HepG2 (cell line): ENCODE measurements around the gene PACS1. TPM values are rescaled to one million over a fixed set of nuclear protein-coding genes. Genes with fewer than 3 reads are reported as not detected.

Experiments used
- ATAC-seq: fragments of 200-7000 bp; cut with Tn5 transposase; 3 replicates; pipeline ENCODE4 v1.9.1; 2020; ENCODE audit warnings: mild to moderate bottlenecking, moderate library complexity
- BruUV-seq: library from RNA; stranded (reverse); fragments of 400-500 nt; replicated peaks from 2 replicates; lab custom pipeline; 2021; lab: Mats Ljungman, UMichigan
- CTCF ChIA-PET: fragments of 300-600 bp; formaldehyde crosslinking; extraction: SDS; loops from one replicate; lab custom pipeline; 2021; ENCODE audit warnings: low total read pairs, inconsistent platforms, low intra/inter-chr PET ratio; lab: Yijun Ruan, JAX
- POLR2A ChIA-PET: fragments of 350-600 bp; sonication (Branson Sonifier 250); formaldehyde crosslinking; loops from one replicate; lab custom pipeline; 2020; ENCODE audit warnings: antibody characterized with exemption, inconsistent platforms; lab: Yijun Ruan, JAX
- DNase-seq: peaks from one replicate; pipeline ENCODE4 v3.0.0-alpha.2; 2015; ENCODE audit warnings: low spot score
- FAIRE-seq: peaks from 3 replicates; lab custom pipeline; 2011; peaks lifted over from hg19 to GRCh38; lab: Jason Lieb, UNC
- H2AFZ ChIP-seq: one replicate; pipeline ENCODE4 v1.6.1; 2011; ENCODE audit warnings: low read length, inconsistent platforms
- H3K27ac ChIP-seq: fragments of 300-600 bp; 3 replicates; pipeline ENCODE4 v1.8.0; 2011; ENCODE audit warnings: mixed run types, mild to moderate bottlenecking, mixed read lengths, low read length, inconsistent platforms; ENCODE audit not compliant: insufficient read depth; ENCODE audit errors: extremely low read length
- H3K27me3 ChIP-seq, 2 experiments: fragments of 200-600 bp in 1 of 2; 2 replicates in 1 of 2; 3 replicates in 1 of 2; pipeline versions ENCODE4 v1.6.0 to v1.8.0; 2011; ENCODE audit warnings: low read length in 2 of 2, mild to moderate bottlenecking in 2 of 2, moderate library complexity in 2 of 2, inconsistent platforms in 1 of 2; ENCODE audit not compliant: insufficient read depth in 2 of 2, control insufficient read depth in 1 of 2
- H3K36me3 ChIP-seq, 2 experiments: fragments of 200-600 bp in 1 of 2; replicated peaks in 1 of 2; 2 replicates in 1 of 2; 3 replicates in 1 of 2; pipeline versions ENCODE4 v1.5.1 to v1.8.0; 2011; ENCODE audit warnings: low read length in 2 of 2, inconsistent platforms in 1 of 2; ENCODE audit not compliant: insufficient read depth in 2 of 2, control insufficient read depth in 1 of 2
- H3K4me1 ChIP-seq: 2 replicates; pipeline ENCODE4 v1.5.1; 2012; ENCODE audit warnings: low read length, inconsistent platforms; ENCODE audit not compliant: insufficient read depth
- H3K4me2 ChIP-seq: 2 replicates; pipeline ENCODE4 v1.6.0; 2011; ENCODE audit warnings: low read depth, low read length, inconsistent platforms
- H3K4me3 ChIP-seq, 3 experiments: fragments of 200-600 bp in 1 of 3; sonication (generic), shearing (Covaris generic) in 1 of 3; replicated peaks in 1 of 3; 2 replicates each; pipeline ENCODE4 v1.5.1; 2011 to 2016; ENCODE audit warnings: low read length in 3 of 3, inconsistent platforms in 2 of 3, low read depth in 2 of 3, mild to moderate bottlenecking in 2 of 3, control low read depth in 1 of 3, mixed read lengths in 1 of 3; ENCODE audit not compliant: insufficient read depth in 1 of 3
- H3K79me2 ChIP-seq: one replicate; pipeline ENCODE4 v1.6.1; 2011; ENCODE audit warnings: low read length, inconsistent platforms; ENCODE audit not compliant: insufficient read depth
- H3K9ac ChIP-seq: 2 replicates; pipeline ENCODE4 v1.6.0; 2011; ENCODE audit warnings: mild to moderate bottlenecking, low read depth, low read length, inconsistent platforms; ENCODE audit not compliant: insufficient read depth
- H3K9me3 ChIP-seq: 2 replicates; pipeline ENCODE4 v1.5.1; 2012; ENCODE audit warnings: mild to moderate bottlenecking, low read length
- H4K20me1 ChIP-seq: 2 replicates; pipeline ENCODE4 v1.6.0; 2011; ENCODE audit warnings: inconsistent platforms, mild to moderate bottlenecking, low read length, moderate library complexity; ENCODE audit not compliant: insufficient read depth
- EEA1 ChIP-seq: sonication (generic); formaldehyde crosslinking; IDR thresholded peaks from 2 replicates; pipeline ENCODE4 v1.5.1; 2020; ENCODE audit warnings: mild to moderate bottlenecking, missing genetic modification reagents, borderline replicate concordance
- HHEX ChIP-seq: IDR thresholded peaks from 2 replicates; pipeline ENCODE4 v1.6.1; 2016; ENCODE audit warnings: control low read depth
- HNF4G ChIP-seq, 2 experiments: sonication (generic) in 1 of 2; formaldehyde crosslinking in 1 of 2; IDR thresholded peaks; 2 replicates each; pipeline versions ENCODE4 v1.4.0 to v1.6.1; 2011 to 2020; ENCODE audit warnings: borderline replicate concordance in 2 of 2, low read depth in 2 of 2, mild to moderate bottlenecking in 2 of 2, low read length in 1 of 2, missing genetic modification reagents in 1 of 2, moderate library complexity in 1 of 2
- HNRNPK ChIP-seq: fragments of 200-400 bp; formaldehyde crosslinking; IDR thresholded peaks from 2 replicates; pipeline ENCODE4 v1.6.1; 2018; ENCODE audit warnings: low read length, low read depth, moderate library complexity, mild to moderate bottlenecking; ENCODE audit not compliant: poor library complexity, severe bottlenecking
- RBM39 ChIP-seq: fragments of 200-400 bp; formaldehyde crosslinking; IDR thresholded peaks from one replicate; pipeline ENCODE4 v1.6.1; 2018; ENCODE audit warnings: antibody characterized with exemption, mild to moderate bottlenecking, low read depth, low read length; ENCODE audit not compliant: poor library complexity, severe bottlenecking
- ZFP36L2 ChIP-seq: sonication (generic); formaldehyde crosslinking; IDR thresholded peaks from 2 replicates; pipeline ENCODE4 v1.4.0; 2020; ENCODE audit warnings: missing genetic modification reagents
- ZNF33A ChIP-seq: sonication (generic); formaldehyde crosslinking; IDR thresholded peaks from 2 replicates; pipeline ENCODE4 v1.5.1; 2020; ENCODE audit warnings: missing genetic modification reagents, mild to moderate bottlenecking, moderate library complexity, borderline replicate concordance
- WGBS: methylation state at CpG from one replicate; pipeline ENCODE4 v1.1.6; 2017; ENCODE audit warnings: low lambda C conversion rate; 5-methylcytosine and 5-hydroxymethylcytosine counted together
- in situ Hi-C: cut with HindIII; loops from 2 replicates; pipeline ENCODE4 v1.10.0; 2017; ENCODE audit warnings: low pct_unique_long_range_greater_than_20kb; ENCODE audit not compliant: extremely low pct_ligation_motif_present
- intact Hi-C: fragments of 100-400 bp; cut with micrococcal nuclease; formaldehyde crosslinking; loops from one replicate; pipeline ENCODE4 v1.10.0; 2022; ENCODE audit not compliant: unreplicated experiment
- polyA plus RNA-seq, 8 experiments: library from polyadenylated mRNA; depleted of rRNA in 3 of 8; stranded (reverse) in 7 of 8; unstranded in 1 of 8; fragments of >200 nt; fragmentation: Illumina TruSeq in 4 of 8; extraction: Trizol in 4 of 8; gene quantifications; 2 replicates each; pipeline versions ENCODE4 v1.2.1 to v1.2.3, GENCODE V29; 2011 to 2016; ENCODE audit warnings: low read depth in 4 of 8, missing spikeins in 1 of 8, mixed read lengths in 1 of 8; ENCODE audit not compliant: insufficient read depth in 1 of 8
- total RNA-seq, 5 experiments: library from RNA; depleted of rRNA; stranded (reverse); fragments of >200 nt; fragmentation: Illumina TruSeq; extraction: Trizol; gene quantifications; 2 replicates each; pipeline ENCODE4 v1.2.3, GENCODE V29; 2016; ENCODE audit warnings: low read depth in 1 of 5
- TF ChIP-seq, protein P1 (sequence below): IDR thresholded peaks from 2 replicates; pipeline ENCODE4 v1.4.0; 2020; ENCODE audit warnings: mild to moderate bottlenecking, missing genetic modification reagents

Gene PACS1
- total and polyA plus RNA-seq, 2 of the 13 experiments (the other 11 are each of a cell fraction or from before 2014, with no cell fraction given): 7.6 to 8.6 TPM

DNA sequence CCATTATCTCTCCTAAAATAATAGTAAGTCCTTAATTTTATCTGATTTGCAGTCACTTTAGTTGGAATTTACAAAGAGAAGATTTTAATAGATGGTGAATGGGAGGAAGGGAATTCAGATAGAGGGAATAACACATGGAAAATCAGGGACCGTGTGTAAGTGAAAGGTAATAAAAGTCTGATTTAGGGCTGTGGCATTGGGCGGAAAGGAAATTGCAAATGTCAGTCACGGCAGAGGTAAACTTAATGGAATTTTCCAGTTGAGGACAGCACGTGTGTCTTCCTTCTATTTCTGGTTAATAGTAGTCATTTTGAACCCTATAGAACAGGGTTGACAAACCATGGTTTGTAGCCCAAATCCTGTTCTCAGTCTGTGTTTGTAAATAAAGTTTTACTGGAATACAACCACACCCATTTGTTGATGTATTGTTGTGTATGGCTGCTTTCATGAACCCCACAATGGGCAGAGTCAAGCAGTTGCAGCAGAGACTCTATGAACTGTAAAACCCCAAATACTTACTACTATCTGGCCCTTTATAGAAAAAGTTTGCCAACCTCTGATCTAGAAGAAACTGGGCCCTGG lies 34.1 kb downstream of the PACS1 start:
- no peaks in the 10 kb centered on the region for H3K79me2 ChIP-seq
- no peak for TF ChIP-seq HHEX (CRISPR knock-in tag)
- no peak for TF ChIP-seq RBM39
- TF ChIP-seq HNRNPK: peak; percentile 39
- TF ChIP-seq ZFP36L2 (CRISPR knock-in tag): no peak
- no peaks in the 10 kb centered on the region for H3K9me3 ChIP-seq
- ATAC-seq (no peak), FAIRE-seq (no peak), DNase-seq (no peak)
- no peak overlapping the region for H3K4me2 ChIP-seq
- no peak overlapping the region for H3K27ac ChIP-seq
- in situ Hi-C loops: no loop called here
- H3K4me1 ChIP-seq: peaks cover 25% of the 10 kb centered on the region
- CTCF ChIA-PET: no interaction called here
- 96% methylated on average over 4 of the region's 4 CpGs for WGBS
- H2AFZ ChIP-seq: no peak overlapping the region
- no TSS peak for BruUV-seq
- no peaks in the 10 kb centered on the region for H3K36me3 ChIP-seq
- H3K4me3 ChIP-seq: no peak overlapping the region
- intact Hi-C loops: no loop called here
- H4K20me1 ChIP-seq: no peaks in the 10 kb centered on the region
- H3K27me3 ChIP-seq: no peaks in the 10 kb centered on the region
- POLR2A ChIA-PET: no interaction called here
- H3K9ac ChIP-seq: no peak overlapping the region

DNA sequence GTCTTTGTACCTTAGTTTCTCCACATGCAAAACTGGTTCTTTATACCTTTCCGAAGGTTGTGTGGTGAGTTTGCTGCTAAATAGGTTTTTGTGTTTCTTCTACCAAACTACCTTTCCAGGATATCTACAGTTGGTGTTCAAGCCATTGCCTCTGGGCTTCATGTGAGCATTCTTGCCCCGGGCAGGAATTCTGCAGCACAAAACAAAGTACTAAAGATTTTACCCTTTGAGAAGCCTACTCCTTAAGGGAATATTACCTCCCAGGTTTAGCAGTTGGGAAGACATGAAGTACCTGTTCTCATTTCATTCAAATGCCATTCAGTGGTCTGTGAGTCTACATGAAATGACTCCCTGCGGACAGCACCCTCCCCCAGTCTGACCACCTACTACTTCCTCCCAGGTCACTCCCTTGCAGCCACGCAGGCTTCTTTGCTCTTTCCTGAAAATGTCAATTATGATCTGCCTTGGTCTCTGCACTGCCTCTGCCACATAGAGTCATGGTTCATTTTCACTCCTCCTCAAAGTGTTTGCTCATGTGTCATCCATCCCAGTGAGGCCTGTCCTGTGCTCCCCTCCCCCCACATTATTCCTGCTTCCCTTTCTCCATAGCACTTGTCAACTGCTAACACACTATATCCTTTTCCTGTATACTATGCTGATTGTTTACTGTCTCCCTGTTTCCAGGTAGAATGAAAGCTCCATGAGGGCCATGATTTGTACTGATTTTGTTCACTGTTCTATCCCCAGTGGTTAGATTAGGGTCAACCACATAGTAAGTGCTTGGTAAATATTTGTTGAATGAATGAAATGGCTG lies 36.9 kb downstream of the PACS1 start:
- no peaks in the 10 kb centered on the region for H4K20me1 ChIP-seq
- in situ Hi-C loops (no loop called here), intact Hi-C loops (no loop called here)
- H3K27ac ChIP-seq: peak overlapping the region; percentile 19
- DNase-seq (peak; percentile 42), FAIRE-seq (peak; percentile 15), ATAC-seq (peak; percentile 62)
- no peaks in the 10 kb centered on the region for H3K36me3 ChIP-seq
- H3K79me2 ChIP-seq: no peaks in the 10 kb centered on the region
- H3K4me2 ChIP-seq: no peak overlapping the region
- CTCF ChIA-PET: no interaction called here
- no peak overlapping the region for H2AFZ ChIP-seq
- no peak overlapping the region for H3K9ac ChIP-seq
- 79% methylated on average over 4 of the region's 4 CpGs for WGBS
- no peaks in the 10 kb centered on the region for H3K9me3 ChIP-seq
- BruUV-seq: no TSS peak
- H3K4me1 ChIP-seq: peaks cover 18% of the 10 kb centered on the region
- no peak overlapping the region for H3K4me3 ChIP-seq
- POLR2A ChIA-PET: no interaction called here
- no peaks in the 10 kb centered on the region for H3K27me3 ChIP-seq
- no peak for TF ChIP-seq ZNF33A (CRISPR knock-in tag)
- no peak for TF ChIP-seq EEA1
- no peak for TF ChIP-seq HNF4G (IDR thresholded peaks at IDR 0.05; ENCODE audit: borderline replicate concordance, low read depth, low read length)
- TF ChIP-seq HNF4G (CRISPR knock-in tag; IDR thresholded peaks at IDR 0.05; ENCODE audit: borderline replicate concordance, low read depth): no peak
- TF ChIP-seq, protein P1, sequence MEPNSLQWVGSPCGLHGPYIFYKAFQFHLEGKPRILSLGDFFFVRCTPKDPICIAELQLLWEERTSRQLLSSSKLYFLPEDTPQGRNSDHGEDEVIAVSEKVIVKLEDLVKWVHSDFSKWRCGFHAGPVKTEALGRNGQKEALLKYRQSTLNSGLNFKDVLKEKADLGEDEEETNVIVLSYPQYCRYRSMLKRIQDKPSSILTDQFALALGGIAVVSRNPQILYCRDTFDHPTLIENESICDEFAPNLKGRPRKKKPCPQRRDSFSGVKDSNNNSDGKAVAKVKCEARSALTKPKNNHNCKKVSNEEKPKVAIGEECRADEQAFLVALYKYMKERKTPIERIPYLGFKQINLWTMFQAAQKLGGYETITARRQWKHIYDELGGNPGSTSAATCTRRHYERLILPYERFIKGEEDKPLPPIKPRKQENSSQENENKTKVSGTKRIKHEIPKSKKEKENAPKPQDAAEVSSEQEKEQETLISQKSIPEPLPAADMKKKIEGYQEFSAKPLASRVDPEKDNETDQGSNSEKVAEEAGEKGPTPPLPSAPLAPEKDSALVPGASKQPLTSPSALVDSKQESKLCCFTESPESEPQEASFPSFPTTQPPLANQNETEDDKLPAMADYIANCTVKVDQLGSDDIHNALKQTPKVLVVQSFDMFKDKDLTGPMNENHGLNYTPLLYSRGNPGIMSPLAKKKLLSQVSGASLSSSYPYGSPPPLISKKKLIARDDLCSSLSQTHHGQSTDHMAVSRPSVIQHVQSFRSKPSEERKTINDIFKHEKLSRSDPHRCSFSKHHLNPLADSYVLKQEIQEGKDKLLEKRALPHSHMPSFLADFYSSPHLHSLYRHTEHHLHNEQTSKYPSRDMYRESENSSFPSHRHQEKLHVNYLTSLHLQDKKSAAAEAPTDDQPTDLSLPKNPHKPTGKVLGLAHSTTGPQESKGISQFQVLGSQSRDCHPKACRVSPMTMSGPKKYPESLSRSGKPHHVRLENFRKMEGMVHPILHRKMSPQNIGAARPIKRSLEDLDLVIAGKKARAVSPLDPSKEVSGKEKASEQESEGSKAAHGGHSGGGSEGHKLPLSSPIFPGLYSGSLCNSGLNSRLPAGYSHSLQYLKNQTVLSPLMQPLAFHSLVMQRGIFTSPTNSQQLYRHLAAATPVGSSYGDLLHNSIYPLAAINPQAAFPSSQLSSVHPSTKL: peak; percentile 16; the same call in 1 of the 2 replicates
